T-helper 2 cell (primary cell): ENCODE measurements around the gene NSD1.
"Not testable (repeated sequence)": the region's sequence is repeated elsewhere in the genome, so short reads cannot be mapped to it uniquely, and the experiment has no call there.

Experiments used
- DNase-seq, 5 experiments: peaks; one replicate each; pipeline versions ENCODE4 v3.0.0 to v3.0.0-alpha.2; 2012 to 2022

The NSD1 gene

DNA sequence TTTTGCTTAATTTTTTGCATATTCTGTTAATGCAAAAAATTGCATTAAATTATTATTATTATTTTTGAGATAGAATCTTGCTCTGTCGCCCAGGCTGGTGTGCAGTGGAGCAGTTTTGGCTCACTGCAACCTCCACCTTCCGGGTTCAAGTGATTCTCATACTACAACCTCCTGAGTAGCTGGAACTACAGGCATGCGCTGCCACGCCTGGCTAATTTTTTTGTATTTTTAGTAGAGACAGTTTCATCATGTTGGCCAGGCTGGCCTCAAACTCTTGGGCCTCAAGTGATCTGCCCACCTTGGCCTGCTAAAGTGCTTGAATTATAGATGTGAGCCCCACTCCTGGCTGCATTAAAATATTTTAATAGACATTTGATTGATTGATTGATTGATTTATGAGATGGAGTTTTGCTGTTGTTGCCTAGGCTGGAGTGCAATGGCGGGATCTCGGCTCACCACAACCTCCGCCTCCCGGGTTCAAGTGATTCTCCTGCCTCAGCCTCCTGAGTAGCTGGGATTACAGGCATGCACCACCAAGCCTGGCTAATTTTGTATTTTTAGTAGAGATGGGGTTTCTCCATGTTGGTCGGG lies 44.4 kb downstream of the NSD1 start:
- not testable (repeated sequence) for DNase-seq

DNA sequence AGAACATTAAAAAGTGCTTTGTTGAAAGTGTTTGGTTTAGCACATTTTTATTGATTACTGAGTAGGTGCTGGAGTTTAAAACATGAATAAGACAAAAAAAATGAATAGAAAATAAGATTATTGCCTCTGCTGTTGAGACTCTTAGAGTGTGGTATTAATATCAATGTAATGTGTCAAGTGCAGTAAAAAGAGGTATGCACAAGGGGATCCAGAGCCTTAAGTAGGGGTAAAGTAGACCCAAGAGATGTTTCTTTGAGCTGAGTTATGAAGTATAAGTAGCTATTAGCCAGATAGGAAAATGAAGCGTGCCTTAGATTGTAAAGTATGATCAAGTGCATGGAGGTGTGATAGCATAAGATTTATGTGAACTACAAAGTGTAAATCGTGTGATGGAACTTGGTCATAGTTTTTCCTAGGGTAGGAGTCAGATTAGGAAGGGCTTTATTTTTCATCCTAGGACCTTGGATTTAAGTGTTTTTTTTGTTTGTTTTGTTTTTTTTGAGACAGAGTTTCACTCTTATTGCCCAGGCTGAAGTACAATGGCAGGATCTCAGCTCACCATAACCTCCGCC lies 45.2 kb downstream of the NSD1 start:
- no peak for DNase-seq

DNA sequence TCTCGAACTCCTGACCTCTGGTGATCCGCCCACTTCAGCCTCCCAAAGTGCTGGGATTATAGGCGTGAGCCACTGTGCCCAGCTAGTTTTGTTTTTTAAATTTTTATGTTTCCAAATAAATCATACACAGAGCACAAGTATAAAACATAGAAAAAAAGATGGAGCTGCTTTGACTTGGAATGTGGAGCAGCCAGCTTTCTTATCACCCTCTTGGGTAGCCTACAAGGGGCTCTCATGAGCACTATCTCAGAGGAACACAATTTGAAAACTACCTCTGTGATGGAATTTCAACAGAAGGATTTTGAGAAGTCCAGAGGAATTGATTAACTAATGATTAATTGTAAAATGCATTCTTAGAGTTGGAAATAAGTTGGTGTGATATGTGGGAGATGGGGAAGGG lies 45.9 kb downstream of the NSD1 start:
- DNase-seq = no peak

DNA sequence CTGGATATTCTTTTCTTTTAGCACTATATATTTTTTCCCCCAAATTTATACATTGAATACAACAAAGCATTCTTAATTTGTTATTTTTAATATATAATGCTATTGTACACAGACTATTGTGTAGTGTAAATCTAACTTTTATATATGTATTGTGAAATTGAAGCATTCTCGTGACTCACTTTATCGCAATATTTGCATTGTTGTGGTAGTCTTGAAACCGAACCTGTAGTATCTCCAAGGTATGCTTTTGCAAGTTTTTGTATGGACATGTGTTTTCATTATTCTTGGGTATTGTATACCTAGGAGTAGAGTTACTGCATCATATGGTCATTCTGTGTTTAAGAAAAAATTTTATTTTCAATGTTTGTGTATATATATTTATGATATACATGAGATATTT lies 49.6 kb downstream of the NSD1 start:
- DNase-seq = no peak

DNA sequence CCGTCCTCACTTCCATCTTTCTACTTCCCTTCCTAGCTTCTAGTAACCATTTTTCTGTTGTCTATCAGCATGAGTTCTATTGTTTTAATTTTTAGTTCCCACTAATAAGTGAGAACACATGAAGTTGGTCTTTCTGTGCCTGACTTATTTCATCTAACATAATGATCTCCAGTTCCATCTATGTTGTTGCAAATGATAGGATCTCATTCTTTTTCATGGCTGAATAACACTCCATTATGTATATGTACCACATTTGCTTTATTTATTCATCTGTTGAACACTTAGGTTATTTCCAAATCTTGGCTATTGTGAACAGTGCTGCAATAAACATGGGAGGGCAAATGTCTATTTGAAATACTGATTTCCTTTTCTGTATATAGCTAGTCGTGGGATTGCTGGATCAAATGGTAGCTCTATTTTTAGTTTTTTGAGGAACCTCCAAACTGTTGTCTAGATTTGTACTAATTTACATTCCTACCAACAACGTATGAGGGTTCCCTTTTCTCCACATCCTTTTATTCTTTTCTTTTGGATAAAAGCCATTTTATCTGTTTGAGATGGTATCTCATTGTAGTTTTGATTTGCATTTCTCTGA lies 50.3 kb downstream of the NSD1 start:
- no peak for DNase-seq

DNA sequence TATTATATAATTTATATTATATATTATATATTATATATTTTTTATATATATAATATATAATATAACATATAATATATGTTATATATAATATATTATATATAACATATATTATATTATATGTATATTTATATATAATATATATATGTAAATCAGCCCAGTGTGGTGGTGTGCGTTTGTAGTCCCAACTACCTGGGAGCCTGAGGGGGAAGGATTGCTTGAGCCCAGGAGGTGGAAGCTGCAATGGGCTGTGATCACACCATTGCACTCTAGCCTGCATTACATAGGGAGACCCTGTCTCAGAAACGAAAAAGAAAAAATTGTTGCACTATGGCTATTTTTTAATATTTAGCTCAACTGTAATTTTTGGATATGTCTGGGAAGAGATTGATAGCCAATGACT lies 52.4 kb downstream of the NSD1 start:
- no peak for DNase-seq

DNA sequence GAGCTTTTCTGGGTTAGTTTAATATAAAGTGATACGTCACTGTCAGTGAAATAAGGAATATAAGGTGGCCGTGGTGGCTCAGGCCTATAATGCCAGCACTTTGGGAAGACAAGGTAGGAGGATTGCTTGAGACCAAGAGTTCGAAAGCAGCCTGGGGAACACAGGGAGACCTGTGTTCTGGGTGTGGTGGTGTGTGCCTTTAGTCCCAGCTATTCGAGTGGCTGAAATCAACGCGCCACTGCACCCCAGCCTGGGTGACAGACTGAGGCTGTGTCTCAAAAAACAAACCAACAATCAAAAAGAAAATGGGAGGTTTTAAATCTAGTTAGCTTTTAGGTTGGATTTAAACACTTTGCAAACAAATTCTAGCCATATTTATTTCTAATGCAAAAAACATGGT lies 53.1 kb downstream of the NSD1 start:
- DNase-seq = no peak

DNA sequence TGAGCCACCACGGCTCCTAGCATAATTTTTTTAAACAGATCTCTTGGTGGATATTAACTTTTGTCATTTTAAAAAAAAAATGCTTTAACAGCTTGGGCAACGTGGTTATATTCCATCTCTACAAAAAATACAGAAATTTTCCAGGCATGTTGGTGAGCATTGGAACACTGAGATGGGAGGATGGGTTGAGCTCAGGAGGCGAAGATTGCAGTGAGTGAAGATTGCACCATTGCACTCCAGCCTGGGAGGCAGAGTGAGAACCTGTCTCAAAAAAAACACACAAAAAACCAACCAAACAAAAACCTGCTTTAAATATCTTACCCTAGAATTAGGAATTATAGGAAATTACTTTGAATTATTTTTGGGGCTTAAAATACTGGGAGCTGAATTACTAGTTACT lies 55.2 kb downstream of the NSD1 start:
- DNase-seq = no peak

DNA sequence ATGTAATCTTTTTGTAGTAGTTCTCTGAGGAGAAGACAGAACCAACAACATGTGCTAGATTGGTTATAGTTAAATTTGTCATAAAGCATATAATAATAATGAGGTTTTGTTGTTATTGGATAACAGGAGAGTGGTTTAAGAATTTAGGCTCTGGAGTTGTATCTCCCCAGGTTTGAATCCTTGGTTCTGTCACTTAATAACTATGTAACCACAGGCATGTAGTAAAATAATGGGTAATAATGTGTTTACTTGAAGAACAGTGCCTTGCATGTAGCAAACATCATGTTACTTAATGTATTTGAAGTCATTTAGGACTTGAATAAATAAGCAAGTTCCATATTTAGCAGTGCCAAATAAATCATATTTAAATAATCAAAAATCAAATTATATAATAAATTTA lies 55.8 kb downstream of the NSD1 start:
- no peak for DNase-seq

DNA sequence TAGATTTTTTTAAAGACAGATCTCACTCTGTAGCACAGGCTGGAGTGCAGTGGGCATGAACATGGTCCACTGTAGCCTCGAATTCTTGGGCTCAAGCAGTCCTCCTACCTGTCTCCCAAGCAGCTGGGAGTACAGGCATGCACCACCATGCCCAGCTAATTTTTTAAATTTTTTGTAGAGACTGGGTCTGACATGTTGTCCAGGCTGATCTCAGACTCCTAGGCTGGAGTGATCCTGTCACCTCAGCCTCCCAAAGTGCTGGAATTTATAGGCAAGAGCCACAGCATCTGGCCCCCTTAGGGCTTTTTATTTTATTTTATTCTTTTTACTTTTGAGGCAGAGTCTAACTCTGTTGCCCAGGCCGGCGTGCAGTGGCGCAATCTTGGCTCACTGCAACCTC lies 56.4 kb downstream of the NSD1 start:
- DNase-seq = no peak

DNA sequence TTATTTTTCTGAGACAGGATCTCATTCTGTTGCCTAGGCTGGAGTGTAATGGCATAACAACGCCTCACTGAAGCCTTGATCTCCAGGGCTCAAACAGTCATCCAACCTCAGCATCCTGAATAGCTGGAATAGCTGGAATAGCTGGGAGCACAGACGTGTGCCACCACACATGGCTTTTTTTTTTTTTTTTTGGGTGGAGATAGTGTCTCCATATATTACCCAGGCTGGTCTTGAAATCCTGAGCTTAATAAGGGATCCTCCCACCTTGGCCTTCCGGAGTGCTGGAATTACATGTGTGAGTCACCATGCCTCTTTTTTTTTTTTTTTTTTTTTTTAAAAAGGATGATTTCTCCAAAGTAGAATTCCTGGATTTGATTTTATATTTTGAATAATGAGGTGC lies 60.7 kb downstream of the NSD1 start:
- DNase-seq = no peak

DNA sequence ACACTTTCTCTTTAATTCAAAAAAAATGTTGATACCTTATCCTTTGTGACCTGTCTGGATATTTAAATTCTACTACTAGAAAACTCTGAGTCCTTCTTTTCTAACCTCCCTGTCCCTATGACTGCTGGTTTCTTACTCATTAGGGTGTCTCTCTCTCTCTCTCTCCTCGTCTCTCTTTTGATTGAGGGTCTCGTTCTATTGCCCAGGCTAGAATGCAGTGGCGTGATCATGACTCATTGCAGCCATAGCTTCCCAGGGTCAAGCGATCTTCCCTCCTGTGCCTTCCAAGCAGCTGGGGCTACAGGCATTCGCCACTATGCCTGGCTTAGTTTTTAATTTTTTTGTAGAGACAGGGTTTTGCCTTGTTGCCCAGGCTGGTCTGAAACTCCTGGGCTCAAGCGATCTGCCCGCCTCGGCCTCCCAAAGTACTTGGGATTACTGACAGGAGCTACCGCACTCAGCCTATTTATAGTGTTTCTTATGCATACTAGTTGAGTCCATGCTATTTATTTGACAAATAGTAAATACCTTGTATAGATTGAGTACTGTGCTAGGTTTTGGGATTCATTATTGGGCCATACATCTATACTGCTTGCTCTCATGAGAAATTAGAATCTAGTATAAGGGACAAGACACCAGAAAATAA lies 61.9 kb downstream of the NSD1 start:
- no peak for DNase-seq

DNA sequence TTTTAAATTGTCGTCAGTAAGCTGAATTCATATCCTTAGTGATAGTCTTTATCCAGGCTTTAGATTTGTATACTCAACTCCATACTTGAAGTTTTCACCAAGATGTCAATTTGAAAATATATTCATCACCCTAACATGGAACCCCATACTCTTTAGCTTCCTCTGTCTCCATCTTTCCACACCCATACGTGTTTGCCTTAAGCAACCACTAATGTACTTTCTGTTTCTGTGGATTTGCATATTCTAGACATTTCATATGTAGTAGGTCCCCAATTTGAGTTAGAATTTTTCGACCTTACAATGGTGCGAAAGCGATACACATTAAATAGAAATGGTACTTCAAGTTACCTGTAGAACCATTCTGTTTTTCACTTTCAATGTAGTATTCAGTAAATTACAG lies 65.2 kb downstream of the NSD1 start:
- DNase-seq = no peak

DNA sequence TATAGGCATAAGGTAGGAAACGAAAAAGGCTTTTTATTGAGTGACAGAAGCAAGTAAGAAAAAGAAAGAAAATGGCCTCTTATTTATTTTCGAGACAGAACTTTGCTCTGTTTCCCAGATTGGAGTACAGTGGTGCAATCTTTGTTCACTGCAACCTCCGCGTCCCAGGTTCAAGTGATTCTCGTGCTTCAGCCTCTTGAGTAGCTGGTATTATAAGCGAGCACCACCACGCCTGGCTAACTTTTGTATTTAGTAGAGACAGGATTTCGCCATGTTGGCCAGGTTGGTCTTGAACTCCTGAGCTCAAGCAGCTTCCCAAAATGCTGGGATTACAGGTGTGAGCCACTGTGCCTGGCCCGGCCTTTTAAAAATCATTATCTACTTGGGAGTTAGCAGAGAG lies 70.7 kb downstream of the NSD1 start:
- no peak for DNase-seq

DNA sequence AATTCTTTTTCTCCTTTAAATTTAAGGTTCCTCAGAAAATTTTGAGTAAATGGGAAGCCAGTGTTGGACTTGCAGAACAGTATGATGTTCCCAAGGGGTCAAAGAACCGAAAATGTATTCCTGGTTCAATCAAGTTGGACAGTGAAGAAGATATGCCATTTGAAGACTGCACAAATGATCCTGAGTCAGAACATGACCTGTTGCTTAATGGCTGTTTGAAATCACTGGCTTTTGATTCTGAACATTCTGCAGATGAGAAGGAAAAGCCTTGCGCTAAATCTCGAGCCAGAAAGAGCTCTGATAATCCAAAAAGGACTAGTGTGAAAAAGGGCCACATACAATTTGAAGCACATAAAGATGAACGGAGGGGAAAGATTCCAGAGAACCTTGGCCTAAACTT lies 76.0 kb downstream of the NSD1 start:
- DNase-seq = no peak

DNA sequence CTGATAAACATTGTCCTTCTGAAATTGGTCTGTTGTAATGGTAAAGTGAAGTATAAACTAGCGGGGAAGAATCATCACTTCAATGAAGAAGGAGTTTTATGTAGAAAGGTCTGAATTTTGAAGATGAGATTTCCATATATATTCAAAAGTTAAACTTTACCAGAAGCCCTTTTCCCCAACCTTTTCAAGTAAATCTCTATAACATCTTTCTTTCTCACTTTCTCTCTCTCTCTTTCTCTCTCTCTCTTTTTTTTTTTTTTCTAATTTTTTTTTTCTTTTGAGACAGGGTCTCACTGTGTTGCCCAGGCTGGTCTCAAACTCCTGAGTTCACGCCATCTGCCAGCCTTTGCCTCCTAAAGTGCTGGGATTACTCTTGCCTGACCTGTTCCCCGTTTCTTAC lies 78.7 kb downstream of the NSD1 start:
- DNase-seq = no peak

DNA sequence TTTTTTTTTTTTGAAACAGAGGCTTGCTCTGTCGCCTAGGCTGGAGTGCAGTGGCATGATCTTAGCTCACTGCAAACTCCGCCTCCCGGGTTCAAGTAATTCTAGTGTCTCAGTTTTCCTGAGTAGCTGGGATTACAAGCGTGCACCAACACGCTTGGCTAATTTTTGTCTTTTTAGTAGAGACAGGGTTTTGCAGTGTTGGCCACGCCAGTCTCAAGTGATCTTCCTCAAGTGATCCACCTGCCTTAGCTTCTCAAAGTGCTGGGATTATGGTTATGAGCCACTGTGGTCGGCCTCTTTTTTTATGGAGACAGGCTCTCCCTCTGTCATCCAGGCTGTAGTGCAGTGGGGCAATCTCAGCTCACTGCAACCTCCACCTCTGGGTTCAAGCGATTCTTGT lies 87.0 kb downstream of the NSD1 start:
- DNase-seq = no peak

DNA sequence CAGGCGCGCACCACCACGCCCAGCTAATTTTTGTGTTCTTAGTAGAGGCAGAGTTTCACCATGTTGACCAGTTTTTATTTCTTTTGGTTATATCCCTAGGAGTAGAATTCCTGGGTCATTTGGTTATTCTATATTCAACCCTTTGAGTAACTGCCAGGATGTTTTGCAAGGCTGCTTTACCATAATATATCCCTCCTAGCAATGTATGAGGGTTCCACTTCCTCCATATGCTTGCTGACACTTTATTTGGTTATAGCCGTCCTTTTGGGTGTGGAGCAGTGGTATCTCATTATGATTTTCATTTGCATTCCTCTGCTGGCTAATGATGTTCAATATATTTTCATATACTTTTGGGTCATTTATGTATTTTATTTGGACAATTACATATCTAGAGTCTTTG lies 88.7 kb downstream of the NSD1 start:
- no peak for DNase-seq

DNA sequence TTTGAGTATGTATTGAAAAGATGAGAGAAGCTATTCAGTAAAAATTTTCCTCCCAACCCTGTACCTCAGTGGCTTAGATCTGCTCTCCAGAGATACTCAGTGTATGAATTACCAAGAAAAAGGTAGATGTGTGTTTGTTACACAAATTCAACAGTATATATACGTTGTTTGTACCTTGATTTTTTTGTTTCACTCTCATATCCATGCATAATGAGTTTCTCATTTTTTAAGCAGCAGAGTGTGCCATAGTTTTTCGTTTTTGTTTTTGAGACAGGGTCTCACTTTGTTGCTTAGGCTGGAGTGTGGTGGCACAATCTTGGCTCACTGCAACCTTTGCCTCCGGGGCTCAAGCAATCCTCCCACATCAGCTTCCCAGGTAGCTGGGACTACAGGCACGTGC lies 92.2 kb downstream of the NSD1 start:
- no peak for DNase-seq

DNA sequence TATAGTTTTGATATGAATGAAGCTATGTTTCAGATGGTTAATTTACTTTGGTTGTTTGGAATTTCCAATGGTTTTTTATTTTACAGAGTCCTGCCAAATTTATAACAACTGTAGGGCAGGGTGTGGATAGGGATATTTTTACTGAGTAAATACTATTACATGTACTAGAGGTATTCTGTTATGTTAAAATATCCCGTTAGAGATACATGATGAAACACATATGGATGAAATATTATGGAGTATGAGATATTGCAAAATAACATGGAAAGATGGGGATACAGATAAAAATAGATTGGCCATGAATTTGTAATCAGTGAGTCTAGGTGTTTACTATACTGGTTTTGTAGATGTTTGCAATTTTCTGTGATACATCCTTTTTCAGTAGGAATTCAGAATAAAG lies 93.3 kb downstream of the NSD1 start:
- no peak for DNase-seq

DNA sequence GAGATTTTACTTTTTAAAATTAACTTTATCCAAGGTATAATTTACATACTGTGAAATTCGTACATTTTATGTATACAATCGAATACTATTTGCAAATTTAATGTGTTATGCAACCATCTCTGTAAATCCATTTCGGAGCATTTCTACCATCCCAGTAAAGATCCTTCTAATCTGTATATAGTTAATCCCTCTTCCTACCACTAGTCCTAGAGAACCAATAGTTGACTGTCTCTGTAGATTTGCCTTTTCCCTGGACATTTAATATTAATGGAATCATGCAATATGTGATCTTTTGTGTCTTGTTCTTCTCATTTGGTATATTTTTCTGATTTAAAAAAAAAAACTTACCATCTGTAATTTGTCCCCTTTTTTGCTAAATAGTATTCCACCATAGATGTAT lies 95.2 kb downstream of the NSD1 start:
- DNase-seq = no peak

DNA sequence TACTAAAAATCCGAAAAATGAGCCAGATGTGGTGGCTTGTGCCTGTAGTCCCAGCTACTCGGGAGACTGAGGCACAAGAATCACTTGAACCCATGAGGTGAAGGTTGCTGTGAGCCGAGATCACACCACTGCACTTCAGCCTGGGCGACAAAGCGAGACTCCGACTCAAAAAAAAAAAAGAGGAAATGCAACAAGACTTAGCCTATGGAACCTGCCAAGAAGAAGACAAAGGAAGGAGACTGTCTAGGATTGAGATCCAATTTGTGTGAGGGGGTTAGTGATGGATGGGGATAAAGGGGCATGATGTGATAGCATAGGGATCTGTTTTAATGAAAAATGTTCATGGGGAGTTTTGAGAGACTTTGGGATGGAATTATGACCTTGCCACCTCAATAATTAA lies 97.1 kb downstream of the NSD1 start:
- no peak for DNase-seq

DNA sequence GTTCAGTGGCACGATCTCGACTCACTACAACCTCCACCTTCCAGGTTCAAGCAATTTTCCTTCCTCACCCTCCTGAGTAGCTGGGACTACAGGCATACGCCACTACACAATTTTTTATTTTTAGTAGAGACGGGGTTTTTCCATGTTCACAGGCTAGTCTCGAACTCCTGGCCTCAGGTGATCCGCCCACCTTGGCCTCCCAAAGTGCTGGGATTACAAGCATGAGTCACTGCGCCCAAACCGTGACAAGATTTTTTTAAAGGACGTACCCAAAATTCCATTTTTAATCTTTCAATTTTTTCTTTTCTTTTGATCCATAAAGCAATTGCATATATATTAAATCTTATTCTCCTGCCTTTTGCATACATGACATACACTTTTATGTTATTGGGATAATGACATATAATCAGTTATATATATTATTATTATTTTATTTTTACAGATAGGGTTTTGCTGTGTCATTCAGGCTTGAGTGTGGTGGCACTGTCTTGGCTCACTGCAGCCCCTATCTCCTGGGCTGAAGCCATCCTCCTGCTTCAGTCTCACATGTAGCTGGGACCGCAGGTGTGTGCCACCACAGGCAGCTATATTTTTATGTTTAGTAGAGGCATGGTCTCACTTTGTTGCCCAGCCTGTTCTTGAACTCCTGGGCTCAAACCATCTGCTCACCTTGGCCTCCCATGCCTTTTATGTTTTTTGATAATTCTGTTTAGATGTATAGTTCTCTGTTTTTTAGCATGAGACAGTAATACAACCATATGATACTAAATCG lies 98.1 kb downstream of the NSD1 start:
- DNase-seq = no peak

DNA sequence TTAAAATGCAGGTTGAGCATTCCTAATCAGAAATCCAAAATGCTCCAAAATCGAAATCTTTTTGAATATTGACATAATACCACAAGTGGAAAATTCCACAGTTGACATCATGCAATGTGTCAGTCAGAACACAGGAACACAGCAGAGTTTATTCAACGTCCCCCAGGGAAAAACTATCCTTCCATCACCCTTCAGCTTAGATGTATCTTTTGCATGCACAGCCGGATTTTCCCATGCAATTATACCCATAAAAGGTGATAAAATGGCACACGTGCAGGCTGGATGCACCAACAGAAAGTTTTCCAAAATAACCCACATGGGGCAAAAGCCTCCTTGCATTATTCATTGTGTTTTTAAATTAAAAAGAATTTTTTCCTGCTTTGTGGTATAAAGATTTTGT lies 98.8 kb downstream of the NSD1 start:
- no peak for DNase-seq
